ENCODE results near the gene SMIM31.

DNA sequence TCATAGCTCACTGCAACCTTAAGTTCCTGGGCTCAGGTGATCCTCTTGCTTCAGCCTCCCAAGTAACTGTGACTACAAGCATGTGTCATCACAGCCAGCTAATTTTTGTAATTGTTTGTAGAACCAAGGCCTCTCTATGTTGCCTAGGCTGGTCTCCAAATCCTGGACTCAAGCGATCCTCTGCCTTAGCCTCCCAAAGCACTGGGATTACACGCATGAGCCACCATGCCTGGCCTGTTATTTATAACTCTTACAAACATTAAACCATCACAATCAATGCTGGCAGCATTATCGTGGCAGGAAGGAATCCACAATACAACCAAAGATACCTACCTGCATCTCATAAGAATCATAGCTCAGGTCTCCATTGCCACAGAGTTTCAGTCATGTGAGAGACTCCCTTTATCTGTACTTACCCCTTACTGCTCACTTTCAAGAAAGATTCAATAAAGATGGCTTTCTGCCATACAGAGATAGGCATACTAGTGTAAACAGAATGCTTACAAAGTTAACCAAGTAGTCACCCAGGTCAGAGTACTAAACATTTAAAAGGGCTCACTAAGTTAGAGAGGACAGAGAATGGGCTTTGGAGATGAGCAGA lies 48.5 kb downstream of the SMIM31 start:
- no peak for TF ChIP-seq EZH2 (IDR thresholded peaks at IDR 0.05; ENCODE audit: low read length)
- TF ChIP-seq, protein P1, sequence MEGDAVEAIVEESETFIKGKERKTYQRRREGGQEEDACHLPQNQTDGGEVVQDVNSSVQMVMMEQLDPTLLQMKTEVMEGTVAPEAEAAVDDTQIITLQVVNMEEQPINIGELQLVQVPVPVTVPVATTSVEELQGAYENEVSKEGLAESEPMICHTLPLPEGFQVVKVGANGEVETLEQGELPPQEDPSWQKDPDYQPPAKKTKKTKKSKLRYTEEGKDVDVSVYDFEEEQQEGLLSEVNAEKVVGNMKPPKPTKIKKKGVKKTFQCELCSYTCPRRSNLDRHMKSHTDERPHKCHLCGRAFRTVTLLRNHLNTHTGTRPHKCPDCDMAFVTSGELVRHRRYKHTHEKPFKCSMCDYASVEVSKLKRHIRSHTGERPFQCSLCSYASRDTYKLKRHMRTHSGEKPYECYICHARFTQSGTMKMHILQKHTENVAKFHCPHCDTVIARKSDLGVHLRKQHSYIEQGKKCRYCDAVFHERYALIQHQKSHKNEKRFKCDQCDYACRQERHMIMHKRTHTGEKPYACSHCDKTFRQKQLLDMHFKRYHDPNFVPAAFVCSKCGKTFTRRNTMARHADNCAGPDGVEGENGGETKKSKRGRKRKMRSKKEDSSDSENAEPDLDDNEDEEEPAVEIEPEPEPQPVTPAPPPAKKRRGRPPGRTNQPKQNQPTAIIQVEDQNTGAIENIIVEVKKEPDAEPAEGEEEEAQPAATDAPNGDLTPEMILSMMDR (optimal IDR thresholded peaks at IDR 0.05 in 1 of 3, IDR thresholded peaks at IDR 0.05 in 1 of 3, conservative IDR thresholded peaks at IDR 0.05 in 1 of 3; ENCODE audit: extremely low read depth in 1 of 3, insufficient read depth in 2 of 3, low read length in 3 of 3): no peak

All from keratinocyte (primary cell).